Nucleus accumbens (tissue), 56 donors: ENCODE results near the gene ANXA1.

Experiments used
- DNase-seq, 56 donors: peaks; one replicate each; lab custom pipeline; 2025; lab: John Stamatoyannopoulos, UW

The ANXA1 gene

DNA sequence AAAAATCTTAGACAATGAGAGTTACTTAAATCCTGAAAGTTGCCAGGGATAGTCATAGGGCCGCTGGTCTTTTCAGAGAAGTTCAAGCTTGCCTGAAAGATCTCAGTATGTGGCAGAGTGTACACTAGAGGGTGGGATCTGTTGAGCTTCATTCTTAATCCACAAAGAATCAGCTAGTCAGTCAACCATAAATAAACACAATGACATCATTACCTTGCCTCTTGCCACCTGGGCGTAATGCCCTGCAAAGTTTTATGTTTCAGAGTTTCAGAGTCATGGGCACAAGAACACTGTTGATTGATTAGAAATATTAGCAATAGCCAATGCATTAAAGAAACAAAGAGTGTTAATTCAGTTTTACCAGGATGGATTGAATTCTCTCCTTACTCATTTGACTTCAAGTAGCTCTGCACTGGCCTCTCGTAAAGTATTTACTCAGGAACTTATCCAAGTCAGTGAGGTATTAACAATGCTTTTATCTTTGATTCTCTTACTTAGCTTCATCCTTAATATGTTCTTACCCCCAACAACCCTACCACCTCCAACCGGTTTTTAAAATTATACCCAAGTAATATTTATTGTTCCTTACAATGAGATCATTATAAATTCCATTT lies 14.3 kb upstream of the ANXA1 start:
- no peak for DNase-seq

DNA sequence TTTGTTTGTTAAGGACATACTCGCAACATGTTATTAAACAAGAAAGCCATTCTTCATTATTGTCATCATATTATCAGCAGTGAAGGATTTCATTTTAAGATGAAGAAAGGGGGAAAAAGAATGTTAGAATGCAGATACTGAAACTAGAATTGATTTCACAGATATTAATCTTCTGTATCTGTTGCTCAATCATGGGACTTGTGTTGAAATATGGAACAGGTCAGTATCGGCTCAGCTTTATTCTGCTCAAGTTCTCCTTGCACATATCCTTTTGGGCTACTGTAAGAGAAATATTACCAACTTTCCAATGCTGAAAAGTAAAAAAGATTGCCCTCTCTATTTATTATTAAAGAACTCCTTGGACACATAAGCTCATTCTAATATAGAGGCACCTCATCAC lies 13.8 kb upstream of the ANXA1 start:
- no peak for DNase-seq

DNA sequence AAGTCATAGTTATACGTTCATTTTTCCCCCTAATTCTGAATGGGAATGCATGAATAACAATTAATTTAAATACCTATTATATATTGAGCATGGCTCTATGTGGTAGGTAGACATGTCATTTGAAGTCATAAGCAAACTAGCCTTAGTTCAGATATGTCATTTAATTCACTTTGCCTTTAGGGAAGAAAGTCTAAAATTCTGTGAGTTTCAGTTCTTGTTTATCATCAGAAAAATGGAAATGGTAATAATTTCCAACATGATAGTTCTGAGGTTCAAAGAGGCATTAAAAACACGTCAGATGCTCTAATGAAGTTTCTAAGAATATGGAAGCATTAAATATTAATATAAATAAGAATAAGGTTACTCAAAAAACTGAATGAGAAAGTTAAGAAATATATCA lies 13.1 kb upstream of the ANXA1 start:
- DNase-seq, result no peak

DNA sequence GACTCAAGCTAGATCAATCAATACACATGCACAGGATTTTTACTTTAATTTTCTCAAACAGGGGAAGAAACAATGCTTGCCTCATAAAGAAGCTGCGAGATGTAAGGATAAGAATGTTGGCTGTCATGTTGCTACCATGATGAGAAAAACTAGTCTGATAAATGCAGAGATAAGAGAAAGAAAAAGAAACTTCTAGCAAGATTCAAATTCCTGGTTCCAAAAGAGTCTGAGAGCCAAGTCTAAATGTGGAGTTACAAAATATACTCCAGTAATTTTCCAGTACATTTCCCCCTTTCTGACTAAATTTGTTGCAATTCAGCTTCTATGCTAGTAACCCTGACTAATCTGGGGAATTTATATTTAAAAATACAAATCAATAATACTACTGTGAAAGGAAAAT lies 10.4 kb upstream of the ANXA1 start:
- no peak for DNase-seq

DNA sequence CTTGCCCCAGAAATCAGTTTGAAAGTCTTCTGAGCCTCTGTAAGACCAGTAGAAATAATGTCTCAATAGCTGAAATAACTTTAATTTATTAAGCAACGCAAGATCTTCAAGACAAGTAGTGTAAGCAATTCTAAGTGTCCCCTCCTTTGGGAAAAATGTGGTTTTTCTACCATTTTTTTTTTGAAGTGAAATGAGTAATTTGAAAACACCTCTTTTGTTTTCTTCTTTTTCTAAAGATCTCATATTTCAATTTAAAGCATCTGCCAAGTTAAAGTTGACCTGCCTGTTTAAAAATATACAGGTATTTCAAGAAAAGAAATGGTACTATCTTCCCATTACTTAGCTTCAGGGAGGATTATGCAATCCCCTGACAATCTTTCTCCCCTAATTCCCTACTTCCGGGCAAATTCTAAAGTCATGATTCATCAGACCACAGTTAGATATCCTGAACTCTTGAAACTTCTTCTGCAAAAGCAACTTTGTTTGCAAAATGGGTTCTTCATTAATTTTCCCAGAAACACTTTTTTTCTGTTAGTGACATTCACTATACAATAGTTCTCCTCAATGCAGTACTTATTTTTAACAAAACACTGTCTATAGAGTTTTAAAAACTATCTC lies 7.8 kb upstream of the ANXA1 start:
- no peak for DNase-seq

DNA sequence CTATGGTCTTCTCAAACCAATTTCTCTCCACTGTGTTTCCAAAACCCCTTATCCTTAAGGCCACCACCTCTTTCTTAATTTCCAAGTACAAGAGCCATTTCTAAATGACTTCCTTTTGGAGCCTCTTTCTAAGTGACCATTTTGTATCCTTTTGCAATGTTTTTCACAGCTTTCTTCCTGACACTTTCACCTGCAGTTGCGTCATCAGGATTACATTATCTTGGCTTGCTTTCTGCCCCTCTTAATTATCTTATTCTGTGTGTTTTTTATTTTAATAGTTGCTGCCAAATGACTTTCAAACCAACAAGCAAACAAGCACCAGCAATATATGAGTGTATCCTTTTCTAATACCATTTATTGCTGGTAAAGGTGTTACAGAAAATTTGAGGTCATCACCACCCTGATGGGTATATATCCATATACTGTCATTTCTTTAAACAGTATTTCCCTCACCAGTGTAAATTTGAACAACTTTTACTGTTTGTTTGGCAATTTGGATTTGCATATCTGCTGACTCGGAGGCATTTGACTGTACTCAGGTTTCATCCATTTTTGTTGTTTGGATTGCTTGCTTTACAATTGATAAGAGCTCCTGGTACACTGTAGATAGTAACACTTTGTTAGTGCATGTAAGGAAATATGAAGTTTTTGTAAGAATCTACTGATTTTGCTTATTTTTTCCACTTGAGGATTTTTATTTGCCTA lies 5.4 kb upstream of the ANXA1 start:
- DNase-seq, result no peak

DNA sequence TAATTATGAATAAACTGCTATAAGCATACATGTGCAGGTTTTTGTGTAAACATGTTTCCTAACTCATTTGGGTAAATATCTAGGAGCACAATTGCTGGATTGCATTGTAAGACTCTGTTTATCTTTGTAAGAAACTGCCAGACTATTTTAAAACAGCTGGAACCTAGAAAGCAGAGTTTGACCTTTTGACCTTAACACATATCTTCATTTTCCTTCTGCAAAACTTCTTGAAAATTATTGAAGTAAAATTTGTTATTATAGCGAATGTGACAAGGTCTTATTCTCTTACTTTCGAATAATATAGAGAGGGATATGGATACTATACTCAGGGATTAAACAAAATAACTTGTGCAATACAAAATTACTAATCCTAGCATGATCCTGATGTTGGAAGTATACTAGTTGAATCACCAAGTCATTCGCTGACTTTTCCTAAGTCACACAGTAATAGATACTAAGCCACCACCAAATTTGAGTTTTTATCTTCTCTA lies 3.2 kb upstream of the ANXA1 start:
- no peak for DNase-seq

DNA sequence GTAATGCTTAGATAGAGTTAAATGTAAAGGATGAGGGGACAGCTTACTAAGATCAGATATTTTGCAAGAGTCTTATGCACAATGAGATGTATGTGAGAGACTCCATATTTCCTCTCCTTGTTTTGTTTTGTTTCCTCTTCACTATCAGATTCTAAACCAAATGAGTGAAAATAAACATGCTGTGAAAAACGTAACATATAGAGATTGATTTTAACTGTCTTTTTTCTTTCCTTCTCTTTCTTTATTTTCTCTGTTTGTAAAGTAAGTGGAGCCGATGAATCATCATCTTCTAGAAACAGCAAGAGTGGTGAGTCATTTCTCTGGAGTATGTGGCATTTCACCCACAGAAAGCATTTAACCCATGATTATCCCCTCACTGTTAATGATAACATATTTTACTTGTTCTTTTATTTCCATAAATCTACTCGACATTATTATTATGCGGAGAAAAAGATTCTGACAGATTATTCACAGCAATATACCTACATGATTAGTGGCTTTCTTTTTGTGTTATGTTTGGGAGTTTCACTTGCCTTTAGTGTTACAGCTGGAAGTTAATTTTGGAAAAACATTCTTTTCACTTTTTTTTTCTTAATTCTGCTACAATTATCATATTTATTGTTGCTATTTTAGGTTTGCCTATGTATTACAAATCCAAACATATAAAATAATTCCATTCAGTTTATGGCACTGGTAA lies 2.1 kb upstream of the ANXA1 start:
- peak in 1 of 56 donors; percentile 0 for DNase-seq

DNA sequence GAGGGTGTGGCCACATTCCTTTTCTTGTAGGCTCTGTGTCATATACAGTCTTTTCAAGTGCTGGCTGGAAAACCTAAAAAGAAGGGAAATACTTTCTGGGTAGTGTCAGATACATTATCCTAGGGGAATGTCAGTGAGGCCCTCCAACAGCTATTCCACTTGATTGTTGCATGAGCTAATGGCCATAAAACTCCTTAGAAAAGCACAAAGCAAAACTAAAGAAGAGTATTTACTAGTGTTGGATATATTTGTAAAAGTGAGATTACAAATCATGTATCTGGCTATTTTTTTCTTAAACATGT lies 829 bp downstream of the ANXA1 start:
- DNase-seq, result no peak

DNA sequence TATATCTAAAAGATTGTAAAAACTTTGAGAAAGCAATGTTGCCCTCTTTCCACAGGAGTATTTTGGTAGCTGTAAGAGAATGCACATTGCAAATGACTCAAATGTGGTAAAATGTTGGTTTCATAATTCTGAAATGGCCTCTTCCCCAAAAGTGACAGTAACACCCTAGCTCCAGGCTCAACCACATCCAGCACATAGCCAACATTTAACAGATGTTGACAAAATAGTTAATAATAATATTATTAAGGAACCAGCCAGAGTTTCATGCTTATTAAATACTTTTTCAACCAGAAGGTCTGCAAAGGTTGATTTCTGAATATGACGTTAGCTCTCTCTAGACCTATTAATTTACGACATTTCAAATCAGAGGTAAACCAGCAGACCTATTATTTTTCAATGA lies 1.3 kb downstream of the ANXA1 start:
- no peak for DNase-seq

DNA sequence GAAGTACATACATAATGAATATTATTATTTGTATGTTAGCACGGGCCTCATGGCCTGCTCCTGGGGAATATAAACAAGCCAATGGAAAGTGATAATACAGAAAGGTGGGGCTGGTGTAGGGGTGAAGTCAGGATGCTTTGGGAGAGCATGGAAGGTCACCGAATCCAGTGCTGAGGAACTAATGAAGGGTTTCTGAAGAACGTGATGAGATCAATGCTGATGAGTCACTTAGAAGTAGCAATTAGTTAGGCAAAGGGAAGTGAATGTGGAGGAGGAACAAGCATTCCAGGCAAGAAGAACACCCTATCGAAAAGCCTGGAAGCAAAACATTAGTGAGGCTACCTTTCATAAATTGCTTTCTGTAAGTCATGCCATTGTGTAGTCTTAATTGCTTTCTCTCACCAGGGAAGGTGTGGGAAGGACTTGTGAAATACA lies 2.1 kb downstream of the ANXA1 start:
- DNase-seq, result no peak

DNA sequence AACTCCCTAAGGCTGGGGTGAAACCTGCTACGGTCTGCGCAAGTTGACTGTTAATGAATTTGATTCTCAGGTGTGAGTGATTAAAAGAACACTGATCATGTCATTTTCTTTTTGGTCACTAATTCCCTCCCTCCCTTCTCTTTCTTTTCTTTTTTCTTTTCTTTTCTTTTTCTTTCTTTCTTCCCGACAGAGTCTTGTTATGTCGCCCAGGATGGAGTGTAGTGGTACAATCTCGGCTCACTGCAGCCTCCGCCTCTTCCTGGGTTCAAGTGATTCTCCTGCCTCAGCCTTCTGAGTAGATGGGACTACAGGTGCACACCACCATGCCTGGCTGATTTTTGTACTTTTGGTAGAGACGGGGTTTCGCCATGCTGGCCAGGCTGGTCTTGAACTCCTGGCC lies 2.6 kb downstream of the ANXA1 start:
- DNase-seq, result no peak

DNA sequence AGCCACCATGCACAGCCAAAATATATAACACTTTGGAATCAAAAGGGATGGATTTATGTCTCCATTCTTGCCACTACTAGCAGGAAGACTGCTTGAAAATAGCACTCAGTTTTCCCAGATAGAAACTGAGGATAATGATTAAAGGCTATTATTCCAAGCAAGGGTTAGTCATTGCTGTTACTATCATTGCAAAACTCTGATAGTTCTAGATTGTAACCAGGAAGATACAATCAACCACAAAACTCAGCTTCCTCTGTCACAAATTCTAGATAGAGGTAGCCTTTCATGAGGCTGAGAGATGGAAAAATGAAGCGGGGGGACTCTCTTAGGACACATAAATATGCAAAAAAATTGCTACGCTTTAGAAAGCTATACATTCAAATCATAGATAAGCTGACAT lies 3.1 kb downstream of the ANXA1 start:
- no peak for DNase-seq

DNA sequence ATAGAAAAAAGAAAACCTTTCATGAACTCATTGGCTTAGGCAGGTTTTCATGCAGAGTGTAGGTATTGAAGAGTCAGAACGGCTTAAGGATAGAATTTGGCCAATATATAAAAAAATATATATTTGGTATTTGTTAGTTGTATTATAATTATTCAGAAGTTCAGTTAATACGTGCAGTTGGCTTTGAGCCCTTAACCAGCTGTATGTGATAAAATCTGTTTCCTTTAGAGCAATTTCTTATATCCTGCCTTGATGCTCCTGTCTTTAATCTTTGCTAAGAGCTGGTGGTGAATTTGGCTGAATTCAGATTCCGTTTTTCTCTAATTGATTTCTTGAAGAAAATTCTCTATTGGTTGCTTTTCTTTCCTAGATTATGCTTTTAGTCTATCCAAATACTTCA lies 3.7 kb downstream of the ANXA1 start:
- no peak for DNase-seq

DNA sequence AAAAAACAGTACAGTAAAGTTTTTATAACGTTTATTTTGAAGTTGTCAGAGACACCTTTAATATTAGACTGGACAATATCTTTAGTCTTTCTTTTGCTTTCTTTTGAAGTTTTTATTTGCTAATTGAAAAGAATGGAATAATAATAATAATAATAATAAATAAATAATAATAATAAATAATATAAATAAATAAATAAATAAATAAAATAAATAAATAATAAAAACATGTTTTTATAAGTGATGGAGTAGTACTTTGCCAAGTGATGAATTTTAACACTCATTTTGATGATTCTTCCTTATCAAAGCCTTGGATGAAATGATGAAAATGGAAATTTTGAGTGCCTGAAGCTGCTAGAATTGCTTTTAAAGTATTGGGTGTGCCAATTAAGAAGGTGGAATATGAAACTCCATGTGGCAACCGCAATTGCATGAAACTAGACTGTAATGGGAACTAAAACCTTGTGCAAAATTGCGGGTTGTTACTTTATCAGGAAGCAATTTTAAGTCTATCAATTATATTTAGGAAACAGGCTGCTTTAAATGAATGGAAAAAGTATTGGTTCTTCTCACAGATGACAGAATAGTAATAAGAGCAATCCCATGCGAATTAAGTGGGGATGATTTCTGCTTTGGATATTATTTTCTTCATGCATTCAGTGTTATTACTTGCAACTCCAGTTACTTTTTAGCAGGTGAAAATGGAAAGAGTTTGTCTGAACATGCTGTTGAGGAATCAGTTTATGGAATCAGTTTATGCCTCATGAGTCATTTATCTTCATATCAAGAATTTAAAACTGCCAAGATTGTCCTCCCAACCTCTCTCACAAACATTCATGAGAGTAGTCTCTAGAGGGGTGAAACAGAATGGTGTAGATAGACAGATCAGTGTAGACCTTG lies 4.6 kb downstream of the ANXA1 start:
- no peak for DNase-seq

DNA sequence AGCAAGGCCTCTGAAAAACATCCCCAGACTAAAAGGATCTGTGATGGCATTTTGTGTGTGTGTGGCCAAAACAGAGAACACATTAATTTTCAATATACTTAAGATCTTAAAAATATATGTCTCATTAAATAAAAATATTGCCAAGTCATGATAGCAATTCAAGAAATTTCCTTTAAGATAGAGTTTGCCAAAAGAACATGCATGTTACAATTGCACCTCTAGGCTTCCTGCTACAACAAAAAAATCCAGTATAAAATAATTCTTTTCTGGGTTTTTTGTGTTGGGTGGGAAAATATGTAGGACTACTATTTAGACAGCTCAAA lies 5.2 kb downstream of the ANXA1 start:
- DNase-seq, result no peak

DNA sequence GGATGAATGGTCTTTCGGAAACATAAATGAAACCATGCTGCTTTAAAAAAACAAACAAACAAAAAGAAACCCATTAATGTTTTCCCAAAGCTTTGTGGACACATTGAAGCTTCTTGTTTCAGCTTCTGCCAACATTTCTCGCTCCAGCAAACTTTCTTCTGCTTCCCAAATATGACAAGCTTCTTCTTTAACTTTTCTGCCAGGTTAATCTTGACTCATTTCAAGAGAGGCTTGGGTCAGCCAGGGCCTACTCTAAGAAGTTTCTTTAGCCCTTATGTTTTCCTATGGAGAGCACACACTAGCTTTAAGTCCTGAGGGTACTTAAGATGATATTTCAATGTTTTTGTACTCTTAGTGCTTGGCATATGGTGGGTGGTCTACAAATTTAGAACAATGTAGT lies 6.1 kb downstream of the ANXA1 start:
- no peak for DNase-seq

DNA sequence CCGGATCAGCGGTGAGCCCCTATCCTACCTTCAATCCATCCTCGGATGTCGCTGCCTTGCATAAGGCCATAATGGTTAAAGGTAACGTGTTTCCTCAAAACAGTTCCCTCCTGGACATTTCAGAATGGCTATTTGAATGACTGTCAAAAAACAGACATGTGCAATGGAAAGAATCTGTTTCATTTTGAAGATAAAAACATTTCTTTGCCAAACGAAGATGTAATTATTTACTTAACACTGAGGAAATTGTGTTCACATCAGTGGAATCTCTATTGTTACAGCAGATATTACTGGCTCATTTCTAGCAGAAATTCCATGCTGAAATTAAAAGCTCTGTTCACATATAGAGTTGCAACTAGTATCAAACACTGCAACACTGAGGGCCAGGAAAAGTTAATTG lies 7.1 kb downstream of the ANXA1 start:
- no peak for DNase-seq

DNA sequence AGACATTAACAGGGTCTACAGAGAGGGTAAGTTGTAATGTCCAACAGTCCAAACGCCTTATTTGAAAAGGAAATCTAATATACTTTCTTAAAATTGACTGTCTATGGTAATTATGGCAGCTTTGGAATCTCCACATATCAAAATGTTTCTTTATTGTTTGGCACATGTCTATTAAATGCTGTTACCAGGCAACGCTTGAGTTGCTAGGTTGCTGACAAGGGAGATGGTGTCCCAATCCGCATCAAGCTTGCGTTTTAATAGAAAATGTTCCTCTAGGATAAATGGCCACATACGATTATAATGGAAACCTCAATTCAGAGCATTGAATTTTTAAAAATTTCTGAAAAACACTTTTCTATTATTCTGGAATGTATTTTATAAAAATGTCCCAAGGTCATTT lies 9.2 kb downstream of the ANXA1 start:
- DNase-seq, result no peak

DNA sequence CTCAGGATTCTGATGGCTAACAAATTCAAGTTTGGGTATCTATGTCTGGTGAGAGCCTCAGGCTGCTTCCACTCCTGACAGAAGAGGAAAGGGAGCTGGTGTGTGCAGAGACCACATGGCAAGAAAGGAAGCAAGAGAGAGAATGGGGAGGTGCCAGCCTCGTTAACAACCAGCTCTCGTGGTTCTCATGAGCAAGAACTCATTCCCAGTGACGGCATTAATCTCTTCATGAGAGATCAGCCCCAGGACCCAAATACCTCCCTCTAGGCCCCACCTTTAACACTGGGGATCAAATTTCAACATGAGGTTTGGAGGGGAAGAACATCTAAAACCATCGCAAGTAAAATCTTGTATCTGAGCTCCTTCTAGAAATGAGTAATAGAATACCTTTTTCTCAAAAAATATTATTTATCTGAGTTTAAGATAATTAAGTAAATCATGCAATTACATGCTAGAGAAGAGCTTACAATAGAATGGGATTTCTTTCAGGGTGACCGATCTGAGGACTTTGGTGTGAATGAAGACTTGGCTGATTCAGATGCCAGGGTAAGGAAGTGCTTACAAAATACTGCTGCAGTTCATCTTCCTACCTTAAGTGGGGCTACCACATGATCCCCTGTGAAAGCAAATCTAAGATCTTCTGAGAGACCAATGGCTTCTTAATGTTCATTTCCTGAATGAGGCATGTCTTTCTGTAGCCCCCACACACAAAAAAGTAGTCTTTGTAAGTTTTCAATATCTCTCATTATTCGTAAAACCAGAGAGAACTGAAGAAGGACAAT lies 11.5 kb downstream of the ANXA1 start:
- DNase-seq, result no peak
